Hippocampal formation (tissue), 2 donors: ENCODE data around the gene TENT4A.

Experiments used
- DNase-seq, 2 donors: peaks; one replicate each; lab custom pipeline; 2025; lab: John Stamatoyannopoulos, UW

The TENT4A gene

GRCh38 chr5:6805841-6806240 lies 92.6 kb downstream of the TENT4A start:
- no peak for DNase-seq
